KBM-7 (cell line): ENCODE data around the gene CABCOCO1.

Experiments used
- DNase-seq: peaks from one replicate; pipeline ENCODE4 v3.0.0-alpha.2; 2015
- in situ Hi-C: fragments of 300-500 bp; cut with MboI; formaldehyde crosslinking; loops from 2 replicates; pipeline ENCODE4 v1.14.3; 2020; ENCODE audit warnings: low sequenced_read_pairs, low pct_unique_long_range_greater_than_20kb, mixed read lengths

CABCOCO1 gene

DNA sequence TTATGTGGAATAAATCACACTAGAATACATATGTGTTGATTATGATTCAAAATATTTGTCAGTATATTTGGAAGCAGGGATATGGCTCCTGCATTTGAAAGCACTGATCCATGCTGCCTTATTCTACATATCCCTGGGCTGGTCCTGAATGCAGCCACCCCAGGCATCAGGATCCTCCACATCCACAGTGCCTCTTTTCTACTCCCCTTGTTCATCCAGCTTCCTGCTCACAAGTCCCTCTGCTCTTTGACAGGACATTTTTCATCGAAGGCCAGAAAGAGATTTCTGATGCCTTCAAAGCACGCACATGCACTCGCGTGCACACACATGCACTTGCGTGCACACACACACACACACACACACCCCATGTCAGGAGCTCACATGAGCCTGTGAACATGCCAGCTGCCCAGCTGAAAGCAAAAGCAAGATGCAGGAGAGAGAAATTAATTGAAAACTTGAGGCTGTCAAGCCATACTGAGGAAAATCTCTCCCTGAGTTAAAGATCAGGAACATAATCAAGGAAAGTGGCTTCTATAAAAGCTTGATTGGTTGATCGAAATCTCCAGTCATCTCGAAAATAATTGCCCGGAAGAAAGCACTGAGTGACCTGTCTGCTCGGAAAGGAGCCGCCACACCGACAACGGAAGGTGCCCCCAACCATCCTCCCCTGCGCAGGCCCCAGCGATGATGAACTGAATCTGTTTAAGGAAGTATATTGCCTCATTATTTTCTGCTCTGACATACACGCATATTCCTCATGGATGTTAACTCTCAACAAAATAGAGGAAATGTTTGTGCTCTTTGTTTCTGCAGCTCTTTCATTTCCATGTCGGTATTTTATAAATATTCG lies 134.8 kb downstream of the CABCOCO1 start:
- peak; percentile 56 for DNase-seq
- in situ Hi-C loops = no loop called here

DNA sequence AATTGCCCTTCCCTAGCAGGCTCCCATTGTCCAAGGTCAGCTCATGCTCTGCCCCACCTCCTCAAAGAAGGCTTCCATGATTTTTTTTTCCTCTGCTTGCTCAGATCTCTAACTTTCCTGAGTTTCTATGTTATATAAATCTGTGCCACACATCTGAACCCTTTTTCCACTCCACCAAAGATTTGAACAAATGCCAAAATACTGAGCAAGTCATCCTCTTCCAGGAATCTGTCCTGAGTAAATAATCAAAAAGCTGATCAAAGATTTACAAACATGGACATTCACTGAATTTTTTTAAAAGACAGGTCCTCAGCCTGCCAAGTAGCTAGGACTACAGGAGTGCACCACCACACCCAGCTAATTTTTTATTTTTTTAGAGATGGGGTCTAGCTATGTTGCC lies 136.0 kb downstream of the CABCOCO1 start:
- in situ Hi-C loops = no loop called here
- no peak for DNase-seq

DNA sequence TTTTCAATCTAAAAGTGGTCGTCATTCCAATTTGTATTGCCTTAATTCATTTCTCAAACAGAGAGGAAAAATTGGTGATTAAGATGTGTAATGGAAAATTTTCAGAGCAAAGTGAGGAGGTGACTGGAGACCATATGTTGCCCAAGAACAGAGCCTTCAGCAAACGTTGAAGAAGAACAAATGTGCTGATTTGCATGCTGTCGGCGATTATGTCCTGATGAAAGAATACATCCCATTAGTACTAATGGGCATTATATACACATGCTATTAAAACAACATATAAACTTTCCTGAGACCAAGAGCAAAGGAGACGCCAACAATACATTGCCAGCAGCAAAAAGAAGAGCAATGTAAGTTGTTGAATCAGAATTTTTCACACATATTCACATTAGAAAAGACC lies 138.8 kb downstream of the CABCOCO1 start:
- in situ Hi-C loops = no loop called here
- no peak for DNase-seq

DNA sequence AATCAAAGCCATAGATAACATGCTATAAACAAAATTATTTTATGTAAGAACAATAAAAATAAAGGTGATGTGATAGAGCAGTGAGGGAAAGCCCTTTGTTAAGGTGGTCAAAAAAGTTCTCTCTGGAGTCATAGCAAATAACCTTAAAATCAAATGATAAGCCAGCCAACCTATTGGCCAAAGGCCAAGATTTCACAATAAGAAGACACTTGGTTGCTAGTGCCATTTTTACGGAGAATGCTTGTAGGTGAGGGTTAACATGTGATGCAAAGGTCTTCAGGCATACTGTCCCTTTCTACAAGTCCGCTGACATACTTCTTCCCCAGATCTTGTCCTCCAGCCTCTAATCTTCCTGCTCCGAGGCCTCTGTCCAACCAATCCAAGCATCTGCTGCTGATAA lies 140.5 kb downstream of the CABCOCO1 start:
- no peak for DNase-seq
- in situ Hi-C loops = no loop called here

DNA sequence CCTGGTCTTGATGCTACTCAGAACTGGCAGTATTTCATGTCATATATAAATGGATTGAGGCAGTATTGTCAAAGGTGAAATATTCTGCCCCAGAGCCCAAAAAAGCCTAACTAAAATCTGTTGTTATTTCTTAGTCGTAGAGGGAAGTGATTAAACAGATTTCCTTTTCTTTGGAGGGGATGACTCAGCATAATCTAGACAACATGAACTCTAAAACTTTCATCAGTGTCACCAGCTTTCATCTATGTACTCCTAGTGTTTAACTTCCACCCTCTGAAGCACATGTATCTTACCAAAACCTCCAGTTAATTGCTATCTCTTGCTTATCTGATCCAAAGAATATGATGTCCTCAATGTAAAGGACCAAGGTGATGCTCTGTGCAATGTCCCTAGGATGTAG lies 141.7 kb downstream of the CABCOCO1 start:
- peak; percentile 54 for DNase-seq
- in situ Hi-C loops = no loop called here

DNA sequence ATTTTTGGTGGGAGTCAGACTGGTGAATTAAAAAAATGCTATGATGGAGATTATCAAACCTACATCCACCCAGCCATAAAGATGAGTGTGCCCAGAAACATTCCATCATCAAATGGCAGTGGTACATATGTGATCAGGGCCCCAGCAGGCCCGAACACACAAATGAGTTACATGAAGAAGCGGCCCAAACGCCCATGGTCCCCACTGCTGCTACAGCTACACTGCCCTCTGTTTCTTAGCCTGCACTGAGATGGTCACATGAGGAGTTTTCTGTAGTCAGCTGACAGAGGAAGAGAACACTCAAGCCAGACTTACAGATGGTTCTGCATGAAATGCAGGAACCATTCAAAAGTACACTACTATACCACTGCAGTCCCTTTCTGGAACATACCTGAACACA lies 142.4 kb downstream of the CABCOCO1 start:
- no peak for DNase-seq
- in situ Hi-C loops = no loop called here

DNA sequence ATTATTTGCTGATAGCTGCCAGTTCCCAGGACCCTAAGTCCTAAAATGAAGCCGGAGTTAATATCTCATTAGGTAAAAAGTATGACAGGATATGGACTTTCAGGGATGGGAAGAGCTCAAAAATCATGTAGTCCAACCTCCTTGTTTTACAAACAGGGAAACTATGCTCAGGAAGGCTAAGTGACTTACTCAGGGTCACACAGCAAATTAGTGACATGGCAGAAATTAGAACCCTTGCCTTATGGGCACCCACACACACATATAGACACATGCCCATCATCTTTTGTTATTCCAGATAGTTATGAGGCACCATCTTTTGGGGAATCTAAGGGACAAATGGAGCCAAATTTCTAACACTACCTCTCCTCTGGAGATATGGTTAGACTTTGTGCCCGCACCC lies 147.5 kb downstream of the CABCOCO1 start:
- in situ Hi-C loops = no loop called here
- DNase-seq = no peak

DNA sequence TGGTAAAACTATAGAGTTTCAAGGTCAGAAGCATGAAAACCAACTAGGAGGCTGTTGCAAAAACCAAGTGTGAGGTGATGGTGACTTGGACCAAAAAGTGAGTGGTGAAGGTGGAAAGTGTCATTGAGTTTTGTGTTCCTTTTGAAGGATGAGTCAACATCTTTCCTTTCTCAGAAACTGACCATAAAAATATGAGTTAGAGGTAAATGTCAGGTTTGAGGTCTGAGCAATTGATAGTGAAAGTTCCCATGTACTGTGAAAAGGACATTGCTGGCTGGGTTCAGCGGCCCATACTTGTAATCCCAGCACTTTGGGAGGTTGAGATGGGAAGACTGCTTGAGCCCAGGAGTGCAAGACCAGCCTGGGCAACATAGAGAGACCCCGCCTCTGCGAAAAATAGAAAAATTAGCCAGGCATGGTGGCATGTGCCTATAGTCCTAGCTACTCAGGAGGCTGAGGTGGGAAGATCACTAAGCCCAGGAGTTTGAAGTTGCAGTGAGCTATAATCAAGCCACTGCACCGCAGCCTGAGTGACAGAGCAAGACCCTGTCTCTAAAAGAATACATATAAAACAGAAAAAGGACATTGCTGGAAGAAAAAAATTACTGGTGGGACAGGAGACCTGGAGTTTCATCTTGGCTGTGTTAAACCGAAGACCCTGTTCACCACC lies 149.5 kb downstream of the CABCOCO1 start:
- in situ Hi-C loops = no loop called here
- DNase-seq = no peak

DNA sequence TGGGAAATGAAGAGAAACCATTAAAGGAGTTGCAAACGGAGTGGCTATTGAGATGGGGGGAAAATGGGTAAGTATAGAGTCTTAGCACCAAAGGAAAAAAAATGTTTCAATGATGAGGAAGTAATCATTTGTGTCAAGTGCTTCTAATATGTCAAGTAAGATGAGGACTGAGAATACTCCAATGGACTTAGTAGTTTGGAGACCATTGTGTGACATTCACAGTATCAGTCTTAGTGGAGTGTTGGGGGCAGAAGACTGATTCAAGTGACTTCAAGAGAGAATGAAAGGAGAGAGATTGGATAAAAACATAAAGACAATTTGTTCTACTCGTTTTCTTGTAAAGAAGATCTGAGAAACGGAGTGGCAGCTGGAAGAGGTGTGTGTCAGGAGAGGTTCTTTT lies 150.2 kb downstream of the CABCOCO1 start:
- DNase-seq = no peak
- in situ Hi-C loops = no loop called here

DNA sequence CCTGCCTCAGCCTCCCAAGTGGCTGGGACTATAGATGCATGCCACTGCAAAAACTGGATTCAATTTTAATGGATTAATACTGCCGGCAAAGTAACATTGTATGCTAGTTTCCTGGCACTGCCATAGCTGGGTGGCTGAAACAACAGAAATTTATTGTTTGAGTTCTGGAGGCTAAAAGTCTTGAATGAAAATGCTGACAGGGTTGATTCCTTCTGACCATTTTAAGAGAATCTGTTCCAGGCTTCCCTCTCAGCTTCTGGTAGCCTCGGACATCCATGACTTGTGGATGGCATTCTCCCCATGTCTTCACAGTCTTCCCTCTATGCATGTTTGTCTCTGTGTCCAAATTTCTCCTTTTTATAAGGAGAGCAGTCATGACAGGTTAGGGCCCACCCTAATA lies 151.4 kb downstream of the CABCOCO1 start:
- in situ Hi-C loops = no loop called here
- DNase-seq = no peak

DNA sequence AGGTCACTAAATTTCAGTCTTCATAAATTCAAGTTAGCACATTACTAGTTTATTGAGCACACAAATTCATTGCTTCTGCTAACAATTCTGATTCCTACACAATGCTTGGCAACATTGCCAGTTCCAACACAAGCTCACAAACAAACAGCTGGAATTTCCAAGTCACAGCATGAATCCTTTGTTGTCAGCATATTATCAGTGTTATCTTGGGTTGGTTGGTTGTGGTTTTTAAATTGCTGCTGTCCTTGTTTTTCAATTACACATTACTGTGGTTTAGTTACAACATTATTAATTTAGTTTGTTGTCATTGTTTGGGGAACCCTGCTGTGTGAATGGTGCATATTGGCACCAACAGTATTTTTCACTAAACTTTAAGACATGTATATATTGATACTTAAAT lies 152.8 kb downstream of the CABCOCO1 start:
- in situ Hi-C loops = no loop called here
- no peak for DNase-seq
